NCI-H1694 treated with DMSO at 0.1 percent for 48 hours (cell line): ENCODE measurements around the gene CDH23.

Experiments used
- DNase-seq: peaks from one replicate; lab custom pipeline; 2025; lab: John Stamatoyannopoulos, UW

The CDH23 gene

GRCh38 chr10:71423250-71423649, 26.5 kb downstream of the CDH23 start:
- DNase-seq, result no peak

DNA sequence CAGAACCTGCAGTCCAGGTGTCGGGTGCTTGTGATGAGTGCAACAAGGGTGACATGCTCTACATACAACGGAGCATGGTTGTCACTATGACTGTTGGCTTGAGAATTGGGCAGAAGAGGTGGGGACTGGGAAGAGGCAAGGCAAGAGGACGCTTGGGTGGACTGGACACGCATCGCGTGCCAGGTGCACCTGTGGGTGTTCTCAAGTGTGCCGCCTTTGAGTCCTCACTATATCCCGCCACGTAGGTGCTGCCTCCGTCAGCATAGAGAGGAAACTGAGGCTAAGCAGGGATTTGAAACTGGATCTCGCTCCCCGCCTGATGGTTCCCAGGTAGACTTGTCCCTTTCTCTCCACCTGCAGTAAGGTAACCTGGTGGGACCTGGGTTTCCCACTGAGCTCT, 27.2 kb downstream of the CDH23 start:
- no peak for DNase-seq

- no peak for DNase-seq
These were observed 27.9 kb downstream of the CDH23 start for GRCh38 chr10:71424496-71425194.

GRCh38 chr10:71426058-71426605, 29.4 kb downstream of the CDH23 start:
- DNase-seq, result no peak

- no peak for DNase-seq
These were observed 30.5 kb downstream of the CDH23 start for GRCh38 chr10:71427246-71427645.

GRCh38 chr10:71429304-71429703, 32.6 kb downstream of the CDH23 start:
- no peak for DNase-seq

- DNase-seq, result no peak
These were observed 33.2 kb downstream of the CDH23 start for GRCh38 chr10:71429929-71430328.

GRCh38 chr10:71431239-71432100, 34.8 kb downstream of the CDH23 start:
- peak; percentile 25 for DNase-seq

GRCh38 chr10:71432101-71432905, 35.6 kb downstream of the CDH23 start:
- DNase-seq, result no peak

- DNase-seq, result no peak
These were observed 36.4 kb downstream of the CDH23 start for GRCh38 chr10:71432956-71433767.

GRCh38 chr10:71433768-71434744, 37.3 kb downstream of the CDH23 start:
- no peak for DNase-seq

DNA sequence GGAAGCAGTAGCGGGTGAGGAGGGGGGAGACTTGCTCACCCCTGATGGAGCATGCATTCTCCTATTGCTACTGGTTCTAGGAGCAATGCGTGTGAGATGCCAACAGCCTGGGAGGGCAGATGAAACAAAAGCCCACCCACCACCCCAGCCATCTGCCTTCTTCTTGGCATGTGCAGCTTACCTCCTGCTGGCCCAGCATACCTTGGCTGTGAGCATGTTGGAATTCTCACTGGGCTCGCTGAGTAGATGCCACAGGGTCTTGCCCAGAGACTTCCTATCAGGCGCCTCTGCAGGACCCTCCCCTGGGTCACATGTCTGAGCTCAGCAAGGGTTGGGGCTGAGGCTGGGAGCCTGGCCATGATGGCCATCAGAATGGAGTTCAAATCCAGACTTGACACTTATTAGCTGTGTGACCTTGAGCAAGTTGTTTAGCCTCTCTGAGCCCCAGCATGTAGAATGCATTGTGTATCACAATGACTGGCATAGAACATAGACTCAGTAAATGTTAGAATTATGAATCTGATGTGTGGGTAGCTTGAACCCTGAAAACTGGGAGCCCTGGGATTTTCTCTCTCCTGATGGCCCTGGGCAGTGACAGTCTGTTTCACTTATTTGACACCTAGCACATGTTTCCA, 38.2 kb downstream of the CDH23 start:
- DNase-seq, result peak; percentile 67

GRCh38 chr10:71435571-71436267, 39.0 kb downstream of the CDH23 start:
- DNase-seq, result no peak

DNA sequence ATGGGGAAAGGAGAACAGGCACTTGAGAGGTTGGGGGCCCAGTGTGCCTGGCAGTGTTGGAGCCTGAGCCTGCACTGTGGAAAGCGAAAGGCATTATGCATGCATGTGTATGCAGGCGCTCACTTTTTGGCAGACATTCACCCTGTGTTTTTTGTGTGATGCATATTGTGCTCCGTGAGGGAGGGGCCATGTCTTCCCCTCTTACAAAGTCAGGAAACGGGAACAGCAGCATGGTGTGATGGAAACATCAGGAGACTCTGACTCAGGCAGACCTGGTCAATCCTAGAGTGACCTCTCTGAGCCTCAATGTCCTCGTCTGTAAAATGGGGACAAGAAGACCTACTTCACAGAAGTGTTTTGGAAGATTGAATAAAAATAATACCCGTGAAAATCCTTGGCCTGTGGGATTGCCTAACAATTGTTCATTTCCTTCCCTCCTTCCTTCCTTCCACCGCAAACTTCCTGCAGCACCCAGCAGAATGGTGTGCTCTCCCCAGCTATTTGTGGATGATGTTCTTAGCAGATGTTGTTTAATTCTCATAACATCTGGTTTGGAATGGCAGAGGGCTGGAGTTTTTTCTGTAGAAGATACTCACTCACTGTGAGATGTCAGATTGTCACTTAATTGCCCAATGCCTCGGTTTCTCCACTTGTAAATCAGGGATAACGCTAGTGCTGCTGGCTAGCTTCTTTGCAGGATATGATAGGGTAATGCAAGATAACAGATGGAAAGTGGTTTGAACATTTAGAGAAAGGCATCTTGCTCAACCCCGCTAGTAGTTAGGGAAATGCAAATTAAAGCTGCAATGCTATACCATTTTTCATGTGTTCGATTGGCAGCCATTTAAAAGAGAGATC, 39.8 kb downstream of the CDH23 start:
- DNase-seq, result peak; percentile 43

DNA sequence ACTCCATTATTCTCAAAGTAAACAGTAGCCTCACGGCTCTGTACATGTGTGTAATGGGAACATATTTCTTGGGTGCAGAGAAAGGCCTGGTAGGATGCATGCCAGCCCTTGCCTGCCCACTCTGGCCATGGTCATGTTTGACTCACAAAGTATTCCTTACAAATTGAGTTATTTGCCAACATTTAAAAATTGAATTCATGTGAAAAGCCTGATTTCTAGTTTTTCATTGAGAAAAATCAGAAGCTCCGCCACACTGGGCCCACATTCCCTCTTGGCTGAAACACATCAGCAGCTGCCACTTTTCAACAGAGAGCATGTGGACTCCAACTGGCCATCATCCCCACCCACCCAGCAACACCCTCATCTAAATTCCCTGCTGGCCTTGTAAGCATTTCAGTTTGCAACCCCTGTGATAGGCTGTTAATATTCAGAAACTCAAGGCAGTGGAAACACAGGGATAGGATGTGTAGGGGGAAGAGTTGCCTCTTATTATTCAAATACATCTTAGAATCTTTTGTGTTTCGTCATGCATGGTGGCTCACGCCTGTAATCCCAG, 40.9 kb downstream of the CDH23 start:
- no peak for DNase-seq

- no peak for DNase-seq
These were observed 42.0 kb downstream of the CDH23 start for GRCh38 chr10:71438761-71439160.

DNA sequence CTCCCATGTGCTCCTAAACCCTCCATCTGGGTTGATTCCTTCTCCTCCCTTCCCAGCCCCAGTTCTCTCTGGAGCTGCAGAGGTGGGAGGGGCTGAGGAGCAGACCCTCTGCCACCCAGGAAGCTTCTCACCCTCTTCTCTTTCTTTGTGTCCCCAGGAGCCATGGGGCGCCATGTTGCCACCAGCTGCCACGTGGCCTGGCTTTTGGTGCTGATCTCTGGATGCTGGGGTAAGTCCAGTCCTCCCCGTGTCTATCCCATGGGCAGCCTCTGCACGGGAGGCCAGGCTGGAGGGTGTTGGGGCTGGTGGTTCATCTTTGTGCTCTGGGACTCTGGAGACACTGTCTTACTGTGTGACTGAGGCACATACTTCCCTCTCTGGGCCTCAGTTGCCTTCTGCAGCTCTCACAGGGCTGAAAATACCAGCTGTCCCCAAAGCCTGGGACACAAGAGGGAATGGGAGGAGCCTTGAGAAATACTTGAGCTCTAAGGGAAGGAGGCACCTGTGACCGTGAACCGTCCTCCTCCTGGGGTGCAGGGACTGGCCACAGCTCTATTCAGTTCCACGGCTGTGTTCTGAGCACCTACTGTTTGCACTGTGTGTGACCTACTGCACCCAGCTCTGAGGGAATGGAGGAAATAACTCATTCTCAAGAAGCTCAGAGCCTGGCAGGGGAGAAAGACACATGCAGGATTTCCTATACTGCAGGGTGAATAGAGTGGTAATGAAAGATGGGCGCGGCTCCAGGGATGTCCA, 43.1 kb downstream of the CDH23 start:
- DNase-seq, result no peak
